ENCODE results near the gene FGF12.

FGF12 gene

DNA sequence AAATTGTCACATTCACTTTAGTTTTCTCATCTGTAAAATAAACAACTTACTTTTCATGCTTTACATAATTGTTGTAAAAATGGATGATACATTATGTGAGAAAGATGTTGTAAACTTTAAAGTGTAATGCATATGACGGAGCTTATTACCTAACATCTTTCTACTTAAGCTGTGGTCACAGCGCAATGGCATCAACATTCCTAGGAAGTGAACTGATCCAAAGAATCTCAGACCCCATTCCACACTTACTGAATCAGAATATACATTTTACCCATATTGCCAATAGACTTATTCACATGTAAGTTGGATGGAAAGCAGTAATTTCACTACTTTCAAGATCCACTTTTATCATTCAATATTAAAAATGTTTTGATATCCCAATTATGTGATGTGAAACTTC lies 497.5 kb downstream of the FGF12 start:
- H3K4me3 ChIP-seq (ENCODE audit: low read depth, low read length) = no peak overlapping the region
- no peak for DNase-seq (ENCODE audit: low read depth, low spot score)
- POLR2A ChIA-PET = no interaction called here
- CTCF ChIA-PET = no interaction called here
- TF ChIP-seq, protein P1, sequence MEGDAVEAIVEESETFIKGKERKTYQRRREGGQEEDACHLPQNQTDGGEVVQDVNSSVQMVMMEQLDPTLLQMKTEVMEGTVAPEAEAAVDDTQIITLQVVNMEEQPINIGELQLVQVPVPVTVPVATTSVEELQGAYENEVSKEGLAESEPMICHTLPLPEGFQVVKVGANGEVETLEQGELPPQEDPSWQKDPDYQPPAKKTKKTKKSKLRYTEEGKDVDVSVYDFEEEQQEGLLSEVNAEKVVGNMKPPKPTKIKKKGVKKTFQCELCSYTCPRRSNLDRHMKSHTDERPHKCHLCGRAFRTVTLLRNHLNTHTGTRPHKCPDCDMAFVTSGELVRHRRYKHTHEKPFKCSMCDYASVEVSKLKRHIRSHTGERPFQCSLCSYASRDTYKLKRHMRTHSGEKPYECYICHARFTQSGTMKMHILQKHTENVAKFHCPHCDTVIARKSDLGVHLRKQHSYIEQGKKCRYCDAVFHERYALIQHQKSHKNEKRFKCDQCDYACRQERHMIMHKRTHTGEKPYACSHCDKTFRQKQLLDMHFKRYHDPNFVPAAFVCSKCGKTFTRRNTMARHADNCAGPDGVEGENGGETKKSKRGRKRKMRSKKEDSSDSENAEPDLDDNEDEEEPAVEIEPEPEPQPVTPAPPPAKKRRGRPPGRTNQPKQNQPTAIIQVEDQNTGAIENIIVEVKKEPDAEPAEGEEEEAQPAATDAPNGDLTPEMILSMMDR (IDR thresholded peaks at IDR 0.05; ENCODE audit: insufficient read depth, low read length, missing control alignments) = no peak

DNA sequence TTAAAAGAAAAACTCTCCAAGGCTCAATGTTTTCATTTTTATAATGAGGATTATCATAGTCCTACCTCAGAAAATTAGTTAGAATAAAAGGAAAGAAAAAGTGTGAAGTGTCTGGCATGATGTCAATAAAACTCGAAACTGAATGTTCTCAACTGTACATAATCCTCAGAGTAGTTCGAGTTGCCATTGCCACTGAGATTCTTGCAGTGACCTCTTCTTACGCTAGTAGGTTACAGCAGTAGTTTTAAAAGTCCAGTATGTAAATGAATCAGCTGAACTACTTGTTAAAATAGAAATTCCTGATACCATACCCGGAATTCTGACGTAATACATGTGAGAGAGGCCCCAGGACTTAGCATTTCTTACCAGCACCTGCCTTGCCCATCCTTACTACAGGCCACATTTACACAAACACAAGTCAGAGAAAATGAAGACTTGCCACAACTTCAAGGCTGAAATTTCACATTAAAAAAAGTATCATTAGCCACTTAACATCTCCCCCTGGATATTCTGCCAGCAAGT lies 502.6 kb downstream of the FGF12 start:
- ChIA-PET CTCF (no interaction called here), POLR2A (no interaction called here)
- DNase-seq (ENCODE audit: low read depth, low spot score) = no peak
- no peak overlapping the region for H3K4me3 ChIP-seq (ENCODE audit: low read depth, low read length)
- TF ChIP-seq, protein P1 (IDR thresholded peaks at IDR 0.05; ENCODE audit: insufficient read depth, low read length, missing control alignments) = no peak

DNA sequence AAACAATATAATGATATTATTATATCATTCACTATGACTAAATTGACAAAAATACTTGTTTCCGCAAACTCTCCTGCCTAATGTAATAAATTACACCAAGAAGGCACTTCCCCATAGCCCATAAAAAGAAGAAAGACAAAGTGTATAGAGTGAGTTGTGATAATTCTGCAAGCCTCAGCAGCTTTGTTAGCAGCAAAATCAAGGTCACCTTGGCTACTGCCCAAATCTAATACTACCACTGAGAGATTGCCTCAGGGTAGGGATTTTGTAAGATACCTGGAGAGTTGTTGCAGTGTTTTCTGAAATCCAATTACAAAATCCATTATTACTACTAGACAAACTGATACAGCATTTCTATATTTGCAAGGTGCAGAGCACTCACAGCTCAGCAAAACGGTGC lies 503.5 kb downstream of the FGF12 start:
- DNase-seq (ENCODE audit: low read depth, low spot score) = no peak
- POLR2A ChIA-PET = no interaction called here
- CTCF ChIA-PET = no interaction called here
- TF ChIP-seq, protein P1 (IDR thresholded peaks at IDR 0.05; ENCODE audit: insufficient read depth, low read length, missing control alignments) = no peak
- no peak overlapping the region for H3K4me3 ChIP-seq (ENCODE audit: low read depth, low read length)

DNA sequence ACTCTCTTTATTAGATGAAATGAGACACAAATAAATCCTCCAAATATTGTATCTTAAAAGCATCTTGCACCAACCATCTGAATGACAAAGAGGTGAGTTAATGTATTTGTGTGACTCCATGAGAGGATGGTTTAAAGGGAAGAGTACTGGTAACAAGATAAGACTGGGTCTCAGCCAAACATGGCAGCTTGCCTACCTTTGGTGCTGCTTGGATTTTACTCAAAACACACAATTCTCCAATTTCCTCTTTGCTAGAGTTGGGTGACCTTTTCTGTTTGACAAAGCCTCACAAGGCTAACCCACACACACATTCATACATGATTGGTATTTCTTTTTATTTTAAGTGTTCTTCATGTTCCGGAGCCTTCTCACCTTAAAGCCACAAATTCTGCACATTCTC lies 506.4 kb downstream of the FGF12 start:
- TF ChIP-seq, protein P1 (IDR thresholded peaks at IDR 0.05; ENCODE audit: insufficient read depth, low read length, missing control alignments) = no peak
- ChIA-PET POLR2A (no interaction called here), CTCF (no interaction called here)
- no peak for DNase-seq (ENCODE audit: low read depth, low spot score)
- H3K4me3 ChIP-seq (ENCODE audit: low read depth, low read length) = no peak overlapping the region

DNA sequence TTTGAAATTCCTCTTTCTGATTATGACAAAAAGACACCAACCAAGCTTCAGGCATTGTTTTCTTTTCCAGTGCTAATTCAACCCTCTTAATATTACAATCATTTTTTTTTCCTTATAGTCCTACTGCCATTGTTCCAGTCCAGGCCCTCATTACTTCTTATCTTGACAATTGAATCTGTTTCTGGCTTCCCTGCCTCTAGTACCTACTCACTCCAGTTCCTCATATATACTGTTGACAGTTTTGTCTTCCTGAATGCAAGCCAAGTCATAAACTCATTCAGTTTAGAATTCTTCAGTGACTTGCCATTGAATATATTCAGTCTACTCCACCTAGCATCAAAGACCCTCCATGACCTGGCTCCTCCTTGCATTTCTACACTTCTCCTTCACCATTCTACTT lies 507.4 kb downstream of the FGF12 start:
- H3K4me3 ChIP-seq (ENCODE audit: low read depth, low read length) = no peak overlapping the region
- TF ChIP-seq, protein P1 (IDR thresholded peaks at IDR 0.05; ENCODE audit: insufficient read depth, low read length, missing control alignments) = no peak
- no peak for DNase-seq (ENCODE audit: low read depth, low spot score)
- ChIA-PET CTCF (no interaction called here), POLR2A (no interaction called here)

DNA sequence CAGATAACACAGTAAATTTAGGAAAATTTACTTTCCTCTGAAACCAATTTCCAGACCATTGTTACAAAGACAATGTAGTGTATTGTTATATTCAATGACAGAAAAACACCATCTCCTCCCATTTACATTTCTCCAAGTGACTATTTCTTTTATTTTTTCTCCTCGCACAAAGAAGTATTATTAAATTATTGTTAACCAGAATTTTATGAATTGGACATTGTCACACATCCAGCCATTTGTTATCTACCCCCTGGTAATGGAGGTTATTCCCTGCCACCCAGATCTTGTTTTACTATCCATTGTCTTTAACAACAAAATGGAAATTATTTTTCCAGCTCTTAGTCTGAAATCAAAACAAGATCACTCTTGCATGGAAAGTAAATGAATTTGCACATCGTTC lies 511.3 kb downstream of the FGF12 start:
- TF ChIP-seq, protein P1 (IDR thresholded peaks at IDR 0.05; ENCODE audit: insufficient read depth, low read length, missing control alignments) = no peak
- ChIA-PET CTCF (no interaction called here), POLR2A (no interaction called here)
- no peak overlapping the region for H3K4me3 ChIP-seq (ENCODE audit: low read depth, low read length)
- DNase-seq (ENCODE audit: low read depth, low spot score) = no peak
